ENCODE data around the gene IDI1. TPM values are rescaled to one million over a fixed set of nuclear protein-coding genes. Genes with fewer than 3 reads are reported as not detected.

IDI1 gene
- total and polyA plus RNA-seq, 2 of the 13 experiments (the other 11 are each of a cell fraction or from before 2014, with no cell fraction given), result 44.4 to 145 TPM

DNA sequence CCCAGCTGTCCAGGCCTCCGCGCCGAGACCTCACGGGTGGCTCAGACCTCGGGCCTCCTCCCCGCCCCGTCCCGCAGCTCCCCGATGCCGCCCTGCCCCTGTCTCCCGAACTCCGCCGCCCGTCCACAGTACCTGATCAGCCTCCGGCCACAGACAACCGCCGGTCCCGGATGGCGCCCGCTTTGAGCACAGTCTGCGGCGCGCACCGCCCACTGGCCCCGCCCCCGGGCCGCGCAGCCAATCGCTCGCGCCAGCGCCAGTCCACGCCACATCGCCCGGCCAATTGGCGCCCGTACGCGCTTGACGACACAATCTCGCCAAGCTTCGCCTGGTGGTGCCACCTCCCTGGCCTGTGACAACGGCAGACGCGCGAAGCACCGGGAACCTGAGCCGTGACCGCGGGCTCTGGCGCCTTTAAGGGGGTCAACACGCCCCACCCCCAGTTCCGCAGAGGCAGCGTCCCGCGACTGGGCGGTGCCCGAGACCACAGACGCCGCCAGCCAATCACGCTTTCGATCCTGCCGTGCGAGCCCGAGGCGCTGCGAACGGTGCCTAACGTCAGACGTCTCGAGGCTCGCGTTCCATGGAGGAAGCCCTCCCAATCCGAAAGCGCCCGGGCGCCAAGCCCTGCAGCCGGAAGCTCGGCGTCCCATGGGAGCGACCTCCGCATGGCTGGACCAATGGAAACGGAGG is at the start of gene IDI1 (continued):
- TF ChIP-seq, protein P1, sequence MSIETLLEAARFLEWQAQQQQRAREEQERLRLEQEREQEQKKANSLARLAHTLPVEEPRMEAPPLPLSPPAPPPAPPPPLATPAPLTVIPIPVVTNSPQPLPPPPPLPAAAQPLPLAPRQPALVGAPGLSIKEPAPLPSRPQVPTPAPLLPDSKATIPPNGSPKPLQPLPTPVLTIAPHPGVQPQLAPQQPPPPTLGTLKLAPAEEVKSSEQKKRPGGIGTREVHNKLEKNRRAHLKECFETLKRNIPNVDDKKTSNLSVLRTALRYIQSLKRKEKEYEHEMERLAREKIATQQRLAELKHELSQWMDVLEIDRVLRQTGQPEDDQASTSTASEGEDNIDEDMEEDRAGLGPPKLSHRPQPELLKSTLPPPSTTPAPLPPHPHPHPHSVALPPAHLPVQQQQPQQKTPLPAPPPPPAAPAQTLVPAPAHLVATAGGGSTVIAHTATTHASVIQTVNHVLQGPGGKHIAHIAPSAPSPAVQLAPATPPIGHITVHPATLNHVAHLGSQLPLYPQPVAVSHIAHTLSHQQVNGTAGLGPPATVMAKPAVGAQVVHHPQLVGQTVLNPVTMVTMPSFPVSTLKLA (IDR thresholded peaks at IDR 0.05), result no peak; the same call in none of the 2 replicates
- TF ChIP-seq ZNF136 (CRISPR knock-in tag; IDR thresholded peaks at IDR 0.05; ENCODE audit: low read depth), result no peak
- TF ChIP-seq ZNF230 (CRISPR knock-in tag; IDR thresholded peaks at IDR 0.05), result peak; percentile 43; the same call in 1 of the 2 replicates
- no peak for TF ChIP-seq KLF9 (CRISPR knock-in tag; IDR thresholded peaks at IDR 0.05; ENCODE audit: low read depth)
- TF ChIP-seq ZNF629 (CRISPR knock-in tag; conservative IDR thresholded peaks at IDR 0.05), result no peak; the same call in 1 of the 2 replicates
- no peak for TF ChIP-seq ATF7 (IDR thresholded peaks at IDR 0.05)
- TF ChIP-seq ATF7 (CRISPR knock-in tag; IDR thresholded peaks at IDR 0.05), result peak; percentile 76; the same call in 1 of the 2 replicates
- TF ChIP-seq SRSF4 (IDR thresholded peaks at IDR 0.05; ENCODE audit: low read depth, low read length, poor library complexity, severe bottlenecking), result peak; percentile 78
- TF ChIP-seq, protein P2, sequence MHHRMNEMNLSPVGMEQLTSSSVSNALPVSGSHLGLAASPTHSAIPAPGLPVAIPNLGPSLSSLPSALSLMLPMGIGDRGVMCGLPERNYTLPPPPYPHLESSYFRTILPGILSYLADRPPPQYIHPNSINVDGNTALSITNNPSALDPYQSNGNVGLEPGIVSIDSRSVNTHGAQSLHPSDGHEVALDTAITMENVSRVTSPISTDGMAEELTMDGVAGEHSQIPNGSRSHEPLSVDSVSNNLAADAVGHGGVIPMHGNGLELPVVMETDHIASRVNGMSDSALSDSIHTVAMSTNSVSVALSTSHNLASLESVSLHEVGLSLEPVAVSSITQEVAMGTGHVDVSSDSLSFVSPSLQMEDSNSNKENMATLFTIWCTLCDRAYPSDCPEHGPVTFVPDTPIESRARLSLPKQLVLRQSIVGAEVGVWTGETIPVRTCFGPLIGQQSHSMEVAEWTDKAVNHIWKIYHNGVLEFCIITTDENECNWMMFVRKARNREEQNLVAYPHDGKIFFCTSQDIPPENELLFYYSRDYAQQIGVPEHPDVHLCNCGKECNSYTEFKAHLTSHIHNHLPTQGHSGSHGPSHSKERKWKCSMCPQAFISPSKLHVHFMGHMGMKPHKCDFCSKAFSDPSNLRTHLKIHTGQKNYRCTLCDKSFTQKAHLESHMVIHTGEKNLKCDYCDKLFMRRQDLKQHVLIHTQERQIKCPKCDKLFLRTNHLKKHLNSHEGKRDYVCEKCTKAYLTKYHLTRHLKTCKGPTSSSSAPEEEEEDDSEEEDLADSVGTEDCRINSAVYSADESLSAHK (CRISPR knock-in tag; IDR thresholded peaks at IDR 0.05; ENCODE audit: borderline replicate concordance), result no peak
- peak; percentile 95 for TF ChIP-seq GABPB1 (CRISPR knock-in tag; IDR thresholded peaks at IDR 0.05)
- no peak for TF ChIP-seq NFKB2 (CRISPR knock-in tag; IDR thresholded peaks at IDR 0.05; ENCODE audit: borderline replicate concordance)
- TF ChIP-seq SIN3A (IDR thresholded peaks at IDR 0.05; ENCODE audit: borderline replicate concordance, low read depth, low read length), result peak; percentile 92; the same call in 1 of the 2 replicates
- no peak for TF ChIP-seq ELF4 (CRISPR knock-in tag; IDR thresholded peaks at IDR 0.05; ENCODE audit: borderline replicate concordance)
- TF ChIP-seq, protein P3, sequence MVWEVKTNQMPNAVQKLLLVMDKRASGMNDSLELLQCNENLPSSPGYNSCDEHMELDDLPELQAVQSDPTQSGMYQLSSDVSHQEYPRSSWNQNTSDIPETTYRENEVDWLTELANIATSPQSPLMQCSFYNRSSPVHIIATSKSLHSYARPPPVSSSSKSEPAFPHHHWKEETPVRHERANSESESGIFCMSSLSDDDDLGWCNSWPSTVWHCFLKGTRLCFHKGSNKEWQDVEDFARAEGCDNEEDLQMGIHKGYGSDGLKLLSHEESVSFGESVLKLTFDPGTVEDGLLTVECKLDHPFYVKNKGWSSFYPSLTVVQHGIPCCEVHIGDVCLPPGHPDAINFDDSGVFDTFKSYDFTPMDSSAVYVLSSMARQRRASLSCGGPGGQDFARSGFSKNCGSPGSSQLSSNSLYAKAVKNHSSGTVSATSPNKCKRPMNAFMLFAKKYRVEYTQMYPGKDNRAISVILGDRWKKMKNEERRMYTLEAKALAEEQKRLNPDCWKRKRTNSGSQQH (CRISPR knock-in tag; IDR thresholded peaks at IDR 0.05; ENCODE audit: low read depth), result peak; percentile 88; the same call in 1 of the 2 replicates
- TF ChIP-seq, protein P4, sequence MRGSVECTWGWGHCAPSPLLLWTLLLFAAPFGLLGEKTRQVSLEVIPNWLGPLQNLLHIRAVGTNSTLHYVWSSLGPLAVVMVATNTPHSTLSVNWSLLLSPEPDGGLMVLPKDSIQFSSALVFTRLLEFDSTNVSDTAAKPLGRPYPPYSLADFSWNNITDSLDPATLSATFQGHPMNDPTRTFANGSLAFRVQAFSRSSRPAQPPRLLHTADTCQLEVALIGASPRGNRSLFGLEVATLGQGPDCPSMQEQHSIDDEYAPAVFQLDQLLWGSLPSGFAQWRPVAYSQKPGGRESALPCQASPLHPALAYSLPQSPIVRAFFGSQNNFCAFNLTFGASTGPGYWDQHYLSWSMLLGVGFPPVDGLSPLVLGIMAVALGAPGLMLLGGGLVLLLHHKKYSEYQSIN (CRISPR knock-in tag; IDR thresholded peaks at IDR 0.05; ENCODE audit: borderline replicate concordance), result no peak
- TF ChIP-seq, protein P5, sequence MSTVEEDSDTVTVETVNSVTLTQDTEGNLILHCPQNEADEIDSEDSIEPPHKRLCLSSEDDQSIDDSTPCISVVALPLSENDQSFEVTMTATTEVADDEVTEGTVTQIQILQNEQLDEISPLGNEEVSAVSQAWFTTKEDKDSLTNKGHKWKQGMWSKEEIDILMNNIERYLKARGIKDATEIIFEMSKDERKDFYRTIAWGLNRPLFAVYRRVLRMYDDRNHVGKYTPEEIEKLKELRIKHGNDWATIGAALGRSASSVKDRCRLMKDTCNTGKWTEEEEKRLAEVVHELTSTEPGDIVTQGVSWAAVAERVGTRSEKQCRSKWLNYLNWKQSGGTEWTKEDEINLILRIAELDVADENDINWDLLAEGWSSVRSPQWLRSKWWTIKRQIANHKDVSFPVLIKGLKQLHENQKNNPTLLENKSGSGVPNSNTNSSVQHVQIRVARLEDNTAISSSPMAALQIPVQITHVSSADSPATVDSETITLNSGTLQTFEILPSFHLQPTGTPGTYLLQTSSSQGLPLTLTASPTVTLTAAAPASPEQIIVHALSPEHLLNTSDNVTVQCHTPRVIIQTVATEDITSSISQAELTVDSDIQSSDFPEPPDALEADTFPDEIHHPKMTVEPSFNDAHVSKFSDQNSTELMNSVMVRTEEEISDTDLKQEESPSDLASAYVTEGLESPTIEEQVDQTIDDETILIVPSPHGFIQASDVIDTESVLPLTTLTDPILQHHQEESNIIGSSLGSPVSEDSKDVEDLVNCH (CRISPR knock-in tag; IDR thresholded peaks at IDR 0.05), result no peak; the same call in 1 of the 2 replicates
- no peak; the same call in 1 of the 2 replicates for TF ChIP-seq HMG20A (CRISPR knock-in tag; IDR thresholded peaks at IDR 0.05; ENCODE audit: borderline replicate concordance)
- TF ChIP-seq NFIC (IDR thresholded peaks at IDR 0.05; ENCODE audit: low read length), result no peak
- TF ChIP-seq ATRX (CRISPR knock-in tag; IDR thresholded peaks at IDR 0.05; ENCODE audit: borderline replicate concordance), result no peak
